Suprapubic skin (tissue), 4 donors: ENCODE measurements around the gene SST. TPM values are rescaled to one million over a fixed set of nuclear protein-coding genes. Genes with fewer than 3 reads are reported as not detected.

ENCODE experiments used
- DNase-seq, 2 donors: peaks; one replicate each; pipeline ENCODE4 v3.0.0-alpha.2; 2019; ENCODE audit warnings: low spot score in 2 of 2
- H3K27ac ChIP-seq: fragments of 200-600 bp; sonication (generic); one replicate; pipeline ENCODE4 v1.5.1; 2019
- H3K27me3 ChIP-seq: fragments of 200-600 bp; sonication (generic); one replicate; pipeline ENCODE4 v1.5.1; 2019
- H3K36me3 ChIP-seq: fragments of 200-600 bp; sonication (generic); one replicate; pipeline ENCODE4 v1.5.1; 2019
- H3K4me1 ChIP-seq: fragments of 200-600 bp; sonication (generic); one replicate; pipeline ENCODE4 v1.5.1; 2019
- H3K4me3 ChIP-seq: fragments of 200-600 bp; sonication (generic); one replicate; pipeline ENCODE4 v1.5.1; 2019; ENCODE audit warnings: mild to moderate bottlenecking
- H3K9me3 ChIP-seq: fragments of 200-600 bp; sonication (generic); one replicate; pipeline ENCODE4 v1.5.1; 2019
- EP300 ChIP-seq: sonication (generic); formaldehyde crosslinking; IDR thresholded peaks from one replicate; pipeline ENCODE4 v1.6.1; 2017; ENCODE audit warnings: antibody characterized with exemption
- POLR2A ChIP-seq, 2 donors: fragments of 450-650 bp; IDR thresholded peaks; one replicate each; pipeline ENCODE4 v1.6.1; 2017; ENCODE audit warnings: antibody characterized with exemption in 2 of 2, mild to moderate bottlenecking in 2 of 2, moderate library complexity in 2 of 2
- POLR2AphosphoS5 ChIP-seq, 3 donors: sonication (generic); formaldehyde crosslinking; IDR thresholded peaks; one replicate each; pipeline ENCODE4 v1.6.1; 2017; ENCODE audit warnings: antibody characterized with exemption in 3 of 3
- WGBS: methylation state at CpG from one replicate; pipeline ENCODE4 v1.1.5; 2018; 5-methylcytosine and 5-hydroxymethylcytosine counted together
- total RNA-seq, 4 donors: library from RNA; depleted of rRNA; stranded (reverse); fragments of >200 nt; gene quantifications; one replicate each; pipeline ENCODE4 v1.1.0, GENCODE V29; 2016
- TF ChIP-seq, protein P1 (sequence below), 2 donors: fragments of 200-600 bp in 1 of 2; fragments of 450-650 bp in 1 of 2; sonication (generic) in 1 of 2; IDR thresholded peaks; one replicate each; pipeline ENCODE4 v1.5.1; 2016 to 2019; ENCODE audit warnings: antibody characterized with exemption in 2 of 2, mild to moderate bottlenecking in 1 of 2, moderate library complexity in 1 of 2

The SST gene
- total RNA-seq: 1 to 10 TPM in 1 of 4 donors, not detected in 3; 4.8 TPM

DNA sequence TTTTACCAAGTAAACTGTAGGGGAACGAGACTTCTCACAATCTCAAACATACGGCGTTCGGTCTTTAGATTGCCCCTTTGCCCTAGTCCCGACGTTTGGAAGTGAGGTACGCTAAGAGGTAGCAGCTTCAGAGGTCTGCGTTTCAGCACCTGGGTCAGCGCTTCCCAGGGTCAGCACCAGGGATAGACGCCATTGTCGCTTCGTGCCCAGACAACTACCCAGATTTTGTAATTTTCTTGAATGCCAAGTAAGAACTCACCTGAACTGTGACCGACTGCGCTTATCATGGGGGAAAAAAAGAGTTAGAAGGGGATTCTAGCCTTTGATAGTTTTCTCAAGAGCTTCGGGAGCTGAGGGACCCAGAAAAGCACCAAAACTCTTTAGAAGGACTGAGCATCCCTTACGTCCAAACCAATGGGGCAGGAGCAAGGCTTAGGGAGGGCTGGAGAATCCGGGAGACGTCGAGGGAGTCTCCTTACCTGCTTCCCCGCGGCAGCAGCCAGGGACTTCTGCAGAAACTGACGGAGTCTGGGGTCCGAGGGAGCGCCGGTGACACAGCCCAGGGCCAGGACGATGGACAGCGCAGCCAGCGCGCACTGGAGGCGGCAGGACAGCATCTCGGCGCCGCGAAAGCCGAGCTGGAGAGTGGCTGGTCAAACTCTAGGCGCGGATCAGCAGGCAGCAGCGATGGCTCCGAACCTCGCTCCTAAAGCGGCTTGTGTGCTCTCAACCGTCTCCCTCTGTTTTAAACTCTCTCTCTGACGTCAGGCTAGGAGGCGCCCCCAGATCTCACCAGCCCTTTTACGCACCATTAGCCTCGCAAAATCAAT lies at the start of gene SST:
TSS of gene SST (minus strand) at position 720 of the 830 bp plus-strand sequence. CDS start at position 617, 103 bp downstream.
- DNase-seq: no peak

GRCh38 chr3:187719628-187720336 lies 49.6 kb upstream of the SST start:
- no peak overlapping the region for H3K27ac ChIP-seq
- peaks cover 44% of the 10 kb centered on the region for H3K36me3 ChIP-seq
- no peaks in the 10 kb centered on the region for H3K4me1 ChIP-seq
- DNase-seq: no peak
- no peak overlapping the region for H3K4me3 ChIP-seq
- H3K9me3 ChIP-seq: no peaks in the 10 kb centered on the region
- TF ChIP-seq POLR2A (IDR thresholded peaks at IDR 0.05) (no peak), EP300 (no peak), POLR2AphosphoS5 (IDR thresholded peaks at IDR 0.05) (no peak)
- TF ChIP-seq, protein P1, sequence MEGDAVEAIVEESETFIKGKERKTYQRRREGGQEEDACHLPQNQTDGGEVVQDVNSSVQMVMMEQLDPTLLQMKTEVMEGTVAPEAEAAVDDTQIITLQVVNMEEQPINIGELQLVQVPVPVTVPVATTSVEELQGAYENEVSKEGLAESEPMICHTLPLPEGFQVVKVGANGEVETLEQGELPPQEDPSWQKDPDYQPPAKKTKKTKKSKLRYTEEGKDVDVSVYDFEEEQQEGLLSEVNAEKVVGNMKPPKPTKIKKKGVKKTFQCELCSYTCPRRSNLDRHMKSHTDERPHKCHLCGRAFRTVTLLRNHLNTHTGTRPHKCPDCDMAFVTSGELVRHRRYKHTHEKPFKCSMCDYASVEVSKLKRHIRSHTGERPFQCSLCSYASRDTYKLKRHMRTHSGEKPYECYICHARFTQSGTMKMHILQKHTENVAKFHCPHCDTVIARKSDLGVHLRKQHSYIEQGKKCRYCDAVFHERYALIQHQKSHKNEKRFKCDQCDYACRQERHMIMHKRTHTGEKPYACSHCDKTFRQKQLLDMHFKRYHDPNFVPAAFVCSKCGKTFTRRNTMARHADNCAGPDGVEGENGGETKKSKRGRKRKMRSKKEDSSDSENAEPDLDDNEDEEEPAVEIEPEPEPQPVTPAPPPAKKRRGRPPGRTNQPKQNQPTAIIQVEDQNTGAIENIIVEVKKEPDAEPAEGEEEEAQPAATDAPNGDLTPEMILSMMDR (IDR thresholded peaks at IDR 0.05): no peak
- WGBS: 52% methylated on average over 5 of the region's 6 CpGs
- H3K27me3 ChIP-seq: no peaks in the 10 kb centered on the region

More for the DNA sequence above, at the start of gene SST:
- Histone ChIP-seq H3K4me3 (no peak within 1 kb of the TSS), H3K36me3 (no peaks in the 10 kb centered on the region), H3K27ac (no peak within 1 kb of the TSS), H3K9me3 (no peaks in the 10 kb centered on the region), H3K27me3 (peaks cover 64% of the 10 kb centered on the region), H3K4me1 (no peaks in the 10 kb centered on the region)
- 16% methylated on average over 39 of the region's 46 CpGs for WGBS
- TF ChIP-seq, protein P1 (IDR thresholded peaks at IDR 0.05): no peak
- TF ChIP-seq EP300: no peak
- TF ChIP-seq POLR2AphosphoS5 (IDR thresholded peaks at IDR 0.05): no peak
- TF ChIP-seq POLR2A (IDR thresholded peaks at IDR 0.05): no peak

GRCh38 chr3:187718802-187719201 lies 48.6 kb upstream of the SST start:
- no peaks in the 10 kb centered on the region for H3K9me3 ChIP-seq
- 84% methylated on average over 5 of the region's 5 CpGs for WGBS

GRCh38 chr3:187717572-187717971 lies 47.4 kb upstream of the SST start:
- Histone ChIP-seq H3K4me3 (no peak overlapping the region), H3K36me3 (peaks cover 21% of the 10 kb centered on the region), H3K9me3 (no peaks in the 10 kb centered on the region), H3K27ac (no peak overlapping the region), H3K27me3 (no peaks in the 10 kb centered on the region), H3K4me1 (no peaks in the 10 kb centered on the region)
- no peak for DNase-seq
- 36% methylated on average over 1 of the region's 1 CpG for WGBS
- no peak for TF ChIP-seq POLR2A (IDR thresholded peaks at IDR 0.05)
- no peak for TF ChIP-seq POLR2AphosphoS5 (IDR thresholded peaks at IDR 0.05)
- TF ChIP-seq EP300: no peak
- TF ChIP-seq, protein P1 (IDR thresholded peaks at IDR 0.05): no peak

More at GRCh38 chr3:187718802-187719201, 48.6 kb upstream of the SST start:
- no peaks in the 10 kb centered on the region for H3K4me1 ChIP-seq
- DNase-seq: no peak
- H3K27ac ChIP-seq: no peak overlapping the region
- TF ChIP-seq POLR2A (IDR thresholded peaks at IDR 0.05): no peak
- TF ChIP-seq, protein P1 (IDR thresholded peaks at IDR 0.05): no peak
- TF ChIP-seq EP300: no peak
- no peak for TF ChIP-seq POLR2AphosphoS5 (IDR thresholded peaks at IDR 0.05)
- peaks cover 34% of the 10 kb centered on the region for H3K36me3 ChIP-seq
- H3K27me3 ChIP-seq: no peaks in the 10 kb centered on the region
- H3K4me3 ChIP-seq: no peak overlapping the region
